Superior temporal gyrus (tissue), 1 donor: Measurements from ENCODE around the gene ZNF576.
A peak's percentile ranks its signal among the peaks of the same experiment; 100 is the strongest.

Experiments used
- DNase-seq: peaks from one replicate; pipeline ENCODE4 v3.0.0-alpha.2; 2016; ENCODE audit errors: extremely low spot score

The ZNF576 gene

GRCh38 chr19:43599635-43600295 lies 3.4 kb downstream of the ZNF576 start:
- no peak for DNase-seq

- DNase-seq, result peak; percentile 55
These were observed 3.9 kb downstream of the ZNF576 start for GRCh38 chr19:43600326-43600725.

GRCh38 chr19:43605875-43606568 lies 9.6 kb downstream of the ZNF576 start:
- DNase-seq, result peak; percentile 42

GRCh38 chr19:43606569-43607229 lies 10.3 kb downstream of the ZNF576 start:
- peak; percentile 56 for DNase-seq

- no peak for DNase-seq
These were observed 11.1 kb downstream of the ZNF576 start for GRCh38 chr19:43607238-43608205.

DNA sequence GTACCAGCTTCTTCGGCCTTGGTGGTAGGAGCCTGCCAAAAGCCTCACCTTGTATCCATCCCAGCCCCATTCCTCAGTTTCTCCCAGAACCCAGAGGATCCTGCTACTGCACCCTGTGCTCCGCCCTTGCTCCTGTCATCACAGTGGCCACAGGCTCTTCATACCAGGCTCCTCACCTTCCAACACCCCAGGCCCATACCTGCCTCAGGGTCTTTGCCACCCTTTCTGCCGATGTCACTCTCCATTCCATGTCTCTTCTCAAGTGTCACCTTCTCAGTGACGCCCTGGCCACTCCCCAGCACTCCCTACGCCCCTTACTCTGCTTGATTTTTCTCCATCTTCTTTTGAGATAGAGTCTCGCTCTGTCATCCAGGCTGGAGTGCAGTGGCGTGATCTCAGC lies 13.5 kb downstream of the ZNF576 start:
- DNase-seq, result no peak

GRCh38 chr19:43610493-43610892 lies 14.1 kb downstream of the ZNF576 start:
- no peak for DNase-seq

GRCh38 chr19:43611788-43612187 lies 15.4 kb downstream of the ZNF576 start, which contains the start of gene SRRM5:
Gene SRRM5, plus strand, starts transcription at chr19:43612088. Its CDS starts 34 bp downstream, at chr19:43612122.
- DNase-seq, result no peak

DNA sequence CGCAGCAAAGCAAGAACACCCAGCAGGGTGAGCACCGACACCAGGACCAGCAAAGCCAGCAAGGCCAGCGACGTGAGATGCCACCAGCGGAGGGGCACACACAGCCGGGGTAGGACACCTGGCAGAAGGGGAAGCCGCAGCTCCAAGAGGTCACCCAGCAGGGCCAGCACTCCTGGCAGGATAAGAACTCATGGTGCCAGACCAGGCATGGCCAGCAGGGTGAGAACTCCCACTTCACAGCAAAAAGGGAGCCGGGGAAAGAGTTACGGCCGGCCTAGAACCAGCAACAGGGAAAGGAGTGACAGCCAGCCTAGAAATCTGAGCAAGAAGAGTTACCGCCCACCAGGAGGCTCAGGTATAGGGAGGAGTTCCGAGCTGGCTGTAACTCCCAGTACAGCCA lies 16.0 kb downstream of the ZNF576 start:
- DNase-seq, result no peak

- no peak for DNase-seq
These were observed 19.9 kb downstream of the ZNF576 start for GRCh38 chr19:43616306-43616705.

- DNase-seq, result no peak
These were observed 20.6 kb downstream of the ZNF576 start for GRCh38 chr19:43616954-43617353.

DNA sequence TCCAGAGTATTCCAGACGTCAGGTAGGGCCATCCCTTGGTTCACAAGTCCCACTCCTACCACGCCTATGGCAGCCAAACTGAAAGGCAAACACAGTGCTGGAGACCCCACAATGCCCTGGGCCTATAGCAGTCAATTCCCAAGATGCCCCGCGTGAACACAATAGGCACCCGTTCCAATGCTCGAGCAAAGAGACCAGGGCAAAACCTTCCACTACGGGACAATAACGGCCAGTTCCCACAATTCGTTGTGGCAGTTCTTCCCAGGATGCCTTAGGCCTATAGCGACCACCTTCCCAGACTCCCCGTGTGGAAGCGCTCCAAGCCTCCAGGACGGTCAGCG lies 22.5 kb downstream of the ZNF576 start:
- no peak for DNase-seq

GRCh38 chr19:43619262-43620060 lies 23.1 kb downstream of the ZNF576 start, which contains the start of gene ZNF428:
Gene ZNF428, minus strand, starts transcription at chr19:43619629. Its CDS starts 5,325 bp downstream, at chr19:43614304.
- DNase-seq, result peak; percentile 95

DNA sequence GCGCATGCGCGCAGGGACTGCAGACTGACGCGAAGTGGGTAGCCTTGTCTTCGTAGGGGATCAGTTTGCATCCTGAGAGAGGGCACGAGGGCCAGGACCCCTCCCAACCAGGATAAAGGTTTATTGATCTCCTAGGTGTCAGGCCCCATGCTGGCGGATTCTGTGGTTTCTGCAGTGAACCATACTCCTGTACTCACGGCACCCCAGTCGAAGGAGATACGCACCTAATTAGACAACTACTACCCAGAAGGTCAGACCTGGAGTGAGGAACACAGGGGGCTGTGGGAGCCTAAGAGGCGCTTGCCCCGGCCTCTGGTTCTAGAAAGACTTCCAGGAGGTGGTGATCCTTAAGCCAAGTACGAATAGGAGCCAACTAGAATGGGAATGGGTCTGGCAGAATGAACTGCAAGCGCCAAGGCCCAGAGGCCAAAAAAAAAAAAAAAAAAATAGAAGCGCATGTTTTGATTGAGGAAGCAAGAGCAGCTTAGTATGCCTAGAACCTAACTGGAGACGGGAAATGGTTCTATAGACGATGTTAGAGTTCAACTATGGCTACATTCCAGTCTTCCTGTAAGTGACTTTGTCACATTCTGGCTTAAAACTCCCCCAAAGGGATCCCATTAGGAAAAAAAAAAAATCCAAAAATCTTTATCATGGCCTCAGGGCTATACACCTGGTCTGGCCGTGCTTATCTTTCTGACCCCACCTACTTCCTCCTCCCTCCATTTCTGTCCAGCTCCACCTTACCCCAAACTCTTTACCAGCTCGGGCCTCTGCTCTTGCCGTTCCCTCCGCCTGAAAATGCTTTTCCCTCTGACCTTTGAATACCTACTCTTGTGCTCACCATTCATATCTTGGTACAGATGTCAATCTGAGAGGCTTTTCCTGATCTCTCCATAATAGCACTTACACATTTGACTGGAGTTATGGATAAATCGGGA lies 23.9 kb downstream of the ZNF576 start:
- DNase-seq, result no peak

GRCh38 chr19:43622070-43622469 lies 25.7 kb downstream of the ZNF576 start:
- DNase-seq, result no peak

GRCh38 chr19:43622956-43623355 lies 26.6 kb downstream of the ZNF576 start:
- no peak for DNase-seq

DNA sequence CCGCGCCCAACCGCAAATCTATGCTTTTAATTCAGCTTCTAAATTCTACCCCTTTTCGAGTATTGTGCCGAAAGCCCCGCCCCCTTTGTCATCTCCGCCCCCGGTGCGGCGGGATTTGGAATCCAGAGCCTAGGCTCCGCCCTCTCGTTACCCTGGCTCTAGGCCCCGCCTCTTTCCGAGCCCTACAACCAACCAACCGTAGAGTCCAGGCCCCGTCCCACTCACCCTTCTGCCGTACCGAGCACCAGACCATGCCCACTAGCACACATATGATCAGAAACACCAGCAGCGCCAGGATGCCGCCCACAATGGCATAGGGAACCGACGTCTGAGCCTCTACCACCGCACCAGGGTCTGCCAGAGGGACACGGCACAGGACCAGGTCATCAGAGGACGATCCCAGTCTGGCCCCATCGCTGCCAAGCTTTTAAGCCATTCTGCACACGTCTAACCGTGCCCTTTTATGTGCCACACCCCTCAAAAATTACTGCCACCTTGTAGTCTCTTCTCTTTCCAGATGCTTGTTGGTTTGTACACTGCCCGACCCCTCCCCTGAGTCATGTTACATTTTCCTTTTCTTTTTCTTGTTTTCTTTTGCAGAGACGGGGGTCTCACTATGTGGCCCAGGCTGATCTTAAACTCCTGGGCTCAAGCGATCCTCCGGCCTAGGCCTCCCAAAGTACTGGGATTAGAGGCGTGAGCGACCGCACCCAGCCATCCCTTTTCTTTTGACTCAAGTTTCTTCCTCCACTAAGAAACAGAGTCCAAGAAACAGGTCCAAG lies 27.7 kb downstream of the ZNF576 start:
- no peak for DNase-seq

GRCh38 chr19:43624933-43625332 lies 28.5 kb downstream of the ZNF576 start:
- no peak for DNase-seq
